ENCODE data around the gene MMP24OS. TPM values are rescaled to one million over a fixed set of nuclear protein-coding genes. Genes with fewer than 3 reads are reported as not detected.

MMP24OS gene
- total and polyA plus RNA-seq, 10 of the 15 experiments (the other 5 are each of a cell fraction or from before 2014, with no cell fraction given) = 2.0 to 30.9 (median 10.9) TPM

DNA sequence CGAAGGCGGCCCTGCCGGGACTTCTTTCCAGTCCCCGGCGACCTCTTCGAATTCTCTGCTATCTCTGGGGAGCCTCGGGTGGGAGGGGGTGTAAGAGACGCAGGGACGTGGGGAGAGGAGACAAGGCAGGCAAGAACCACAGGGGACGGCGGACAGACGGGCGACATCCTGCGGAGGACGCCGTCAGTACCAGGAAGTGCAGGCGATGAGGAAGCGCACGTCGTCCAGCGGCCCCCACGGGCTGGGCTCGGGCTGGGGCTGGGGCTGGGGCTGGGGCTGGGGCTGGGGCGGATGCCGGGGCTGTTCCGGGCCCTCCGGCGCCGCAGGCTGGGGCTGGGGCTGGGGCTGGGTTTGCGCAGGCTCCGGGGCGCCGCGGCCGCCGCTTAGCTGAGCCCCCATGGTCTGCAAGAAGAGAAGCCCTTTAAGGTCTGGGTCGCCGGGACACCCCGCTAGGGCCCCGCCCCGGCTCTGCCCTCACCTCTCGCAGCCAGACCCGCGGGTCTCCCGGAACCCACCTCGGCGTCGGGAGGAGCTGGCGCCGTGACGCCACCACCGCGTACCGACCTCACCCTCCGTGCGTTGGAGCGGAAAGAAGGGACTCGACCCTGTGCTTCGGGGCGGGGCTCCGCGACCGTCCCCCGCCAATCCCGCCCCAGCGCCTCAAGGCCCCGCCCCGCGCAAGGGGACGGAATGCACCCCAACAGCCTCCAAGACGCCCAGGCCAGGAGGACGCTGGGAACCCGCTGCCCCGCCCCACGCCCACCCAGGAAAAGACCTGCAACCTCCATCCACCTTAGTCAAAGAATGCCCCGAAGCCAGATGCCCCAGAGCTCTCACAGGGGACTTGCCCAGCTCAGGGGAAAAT, at the start of gene MMP24OS (continued):
- TF ChIP-seq CEBPZ (IDR thresholded peaks at IDR 0.05; ENCODE audit: low read depth, low read length) (no peak), CBX3 (IDR thresholded peaks at IDR 0.05; ENCODE audit: borderline replicate concordance, low read depth) (no peak), ZNF592 (IDR thresholded peaks at IDR 0.05) (no peak), SIN3A (IDR thresholded peaks at IDR 0.05; ENCODE audit: low read depth, low read length) (peak; percentile 80), TCF12 (IDR thresholded peaks at IDR 0.05; ENCODE audit: low read depth, low read length) (no peak), ASH2L (IDR thresholded peaks at IDR 0.05; ENCODE audit: borderline replicate concordance, low read depth) (no peak), POLR2A (IDR thresholded peaks at IDR 0.05; ENCODE audit: low read depth, low read length) (peak; percentile 96), IRF5 (IDR thresholded peaks at IDR 0.05; ENCODE audit: borderline replicate concordance) (no peak), RBBP5 (conservative IDR thresholded peaks at IDR 0.05) (no peak), MXI1 (IDR thresholded peaks at IDR 0.05; ENCODE audit: low read depth, low read length) (peak; percentile 30; the same call in 1 of the 2 replicates), ZBED1 (IDR thresholded peaks at IDR 0.05; ENCODE audit: borderline replicate concordance) (no peak), SPI1 (IDR thresholded peaks at IDR 0.05; ENCODE audit: borderline replicate concordance, insufficient read depth, low read depth, low read length) (peak; percentile 39; the same call in 1 of the 2 replicates), SREBF1 (IDR thresholded peaks at IDR 0.05; ENCODE audit: low read length) (no peak), HDGF (IDR thresholded peaks at IDR 0.05) (peak; percentile 88), ZZZ3 (IDR thresholded peaks at IDR 0.05; ENCODE audit: control insufficient read depth, insufficient read length, low read depth) (no peak)
- TF ChIP-seq, protein P1, sequence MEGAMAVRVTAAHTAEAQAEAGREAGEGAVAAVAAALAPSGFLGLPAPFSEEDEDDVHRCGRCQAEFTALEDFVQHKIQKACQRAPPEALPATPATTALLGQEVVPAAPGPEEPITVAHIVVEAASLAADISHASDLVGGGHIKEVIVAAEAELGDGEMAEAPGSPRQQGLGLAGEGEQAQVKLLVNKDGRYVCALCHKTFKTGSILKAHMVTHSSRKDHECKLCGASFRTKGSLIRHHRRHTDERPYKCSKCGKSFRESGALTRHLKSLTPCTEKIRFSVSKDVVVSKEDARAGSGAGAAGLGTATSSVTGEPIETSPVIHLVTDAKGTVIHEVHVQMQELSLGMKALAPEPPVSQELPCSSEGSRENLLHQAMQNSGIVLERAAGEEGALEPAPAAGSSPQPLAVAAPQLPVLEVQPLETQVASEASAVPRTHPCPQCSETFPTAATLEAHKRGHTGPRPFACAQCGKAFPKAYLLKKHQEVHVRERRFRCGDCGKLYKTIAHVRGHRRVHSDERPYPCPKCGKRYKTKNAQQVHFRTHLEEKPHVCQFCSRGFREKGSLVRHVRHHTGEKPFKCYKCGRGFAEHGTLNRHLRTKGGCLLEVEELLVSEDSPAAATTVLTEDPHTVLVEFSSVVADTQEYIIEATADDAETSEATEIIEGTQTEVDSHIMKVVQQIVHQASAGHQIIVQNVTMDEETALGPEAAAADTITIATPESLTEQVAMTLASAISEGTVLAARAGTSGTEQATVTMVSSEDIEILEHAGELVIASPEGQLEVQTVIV (IDR thresholded peaks at IDR 0.05; ENCODE audit: borderline replicate concordance, partially characterized antibody) = peak; percentile 24
